ENCODE results near the gene PREX1. TPM values are rescaled to one million over a fixed set of nuclear protein-coding genes. Genes with fewer than 3 reads are reported as not detected.

The PREX1 gene
- polyA plus RNA-seq, 3 donors, result 12.2 to 16.7 (median 14.1) TPM

DNA sequence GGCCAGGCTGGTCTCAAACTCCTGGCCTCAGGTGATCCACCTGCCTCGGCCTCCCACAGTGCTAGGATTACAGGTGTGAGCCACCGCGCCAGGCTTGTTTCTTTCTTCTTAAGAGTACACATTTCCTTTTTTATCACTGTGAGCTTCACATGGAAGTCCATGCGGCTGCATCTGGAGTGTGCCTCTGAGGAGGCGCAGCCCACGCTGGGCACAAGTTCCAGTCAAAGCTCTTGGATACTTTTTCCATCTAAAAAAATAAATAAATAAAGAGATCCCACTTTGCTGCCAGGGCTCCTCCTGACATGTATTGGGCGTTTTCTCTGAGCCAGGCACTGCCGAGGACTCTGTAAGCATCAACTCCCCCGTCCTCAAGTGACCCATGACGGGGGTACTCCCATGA lies 123.0 kb downstream of the PREX1 start:
- no peak for DNase-seq (ENCODE audit: extremely low read depth in 1 of 11, low read depth in 9 of 11, low spot score in 4 of 11)

DNA sequence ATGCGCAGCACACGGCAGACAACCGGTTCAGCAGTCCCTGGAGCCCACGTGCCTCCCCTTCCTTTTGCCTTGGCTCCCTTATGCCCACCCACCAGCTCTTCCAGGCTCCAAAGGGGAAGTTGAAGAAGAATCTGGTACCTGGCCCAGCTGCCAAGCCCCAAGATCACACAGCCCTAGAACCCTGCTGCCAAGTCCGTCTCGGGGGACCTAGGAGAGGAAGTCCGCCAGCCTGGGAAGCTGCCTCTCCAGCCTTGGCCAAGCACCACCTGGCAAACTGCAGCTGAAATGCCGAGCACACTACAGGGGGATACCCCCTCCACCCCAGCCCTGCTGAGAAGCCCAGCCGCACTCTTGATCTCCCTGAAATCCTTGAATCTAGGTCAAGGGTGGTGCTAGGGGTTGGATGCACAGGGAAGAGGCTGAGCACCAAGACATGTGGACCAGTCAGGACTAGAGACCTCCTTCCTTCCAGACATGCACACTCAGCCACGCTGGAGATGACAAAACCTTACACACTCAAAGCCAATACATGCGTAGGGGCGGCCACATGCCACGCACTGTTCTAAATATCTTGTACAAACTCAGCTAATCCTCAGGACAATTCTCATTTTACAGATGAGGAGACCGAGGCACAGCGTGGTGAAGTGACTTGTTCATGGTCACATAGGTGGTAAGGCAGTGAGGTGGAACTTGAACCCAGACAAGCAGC lies 124.1 kb downstream of the PREX1 start:
- DNase-seq (ENCODE audit: extremely low read depth in 1 of 11, low read depth in 9 of 11, low spot score in 4 of 11), result no peak

DNA sequence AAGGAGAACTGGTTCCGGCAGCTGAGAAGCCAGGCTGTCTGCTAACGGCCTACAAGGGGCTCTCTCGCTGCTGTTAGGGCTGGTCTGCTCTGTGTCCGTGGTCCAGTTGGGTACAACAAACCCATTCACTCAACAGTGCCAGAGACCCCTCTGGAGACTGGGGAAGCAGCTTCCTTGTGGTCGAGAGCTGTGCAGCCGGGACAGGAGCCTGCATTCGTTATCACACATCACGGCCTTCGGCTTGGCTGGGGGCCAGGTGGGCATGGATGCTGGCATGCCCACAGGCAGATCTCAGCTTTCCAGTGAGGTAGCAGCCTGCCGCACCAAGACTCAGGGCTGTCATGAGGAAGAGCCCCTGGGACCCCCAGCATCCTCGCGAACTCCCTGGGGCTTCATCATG lies 124.7 kb downstream of the PREX1 start:
- DNase-seq (ENCODE audit: extremely low read depth in 1 of 11, low read depth in 9 of 11, low spot score in 4 of 11), result no peak

DNA sequence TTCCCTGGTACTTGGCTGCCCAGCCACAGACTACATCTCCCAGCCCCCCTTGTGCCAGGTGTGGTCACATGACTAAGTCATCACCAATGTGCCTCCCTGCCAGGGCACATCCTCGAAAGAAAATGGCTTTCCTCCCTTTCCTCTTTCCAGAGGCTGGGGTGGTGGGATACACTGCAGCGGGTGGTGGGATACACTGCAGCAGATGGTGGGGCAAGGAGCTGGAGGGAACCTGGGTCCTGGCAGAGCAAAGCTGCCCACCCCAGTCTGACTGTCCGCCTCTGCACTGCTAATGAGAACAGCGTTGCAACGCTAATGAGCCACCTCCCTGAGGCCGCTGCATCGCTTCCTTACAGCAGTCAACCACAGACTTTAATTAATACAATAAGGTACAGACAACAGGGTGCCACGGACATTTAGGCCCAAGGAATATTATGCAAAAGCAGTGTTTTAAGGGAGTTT lies 125.3 kb downstream of the PREX1 start:
- DNase-seq (ENCODE audit: extremely low read depth in 1 of 11, low read depth in 9 of 11, low spot score in 4 of 11), result no peak

DNA sequence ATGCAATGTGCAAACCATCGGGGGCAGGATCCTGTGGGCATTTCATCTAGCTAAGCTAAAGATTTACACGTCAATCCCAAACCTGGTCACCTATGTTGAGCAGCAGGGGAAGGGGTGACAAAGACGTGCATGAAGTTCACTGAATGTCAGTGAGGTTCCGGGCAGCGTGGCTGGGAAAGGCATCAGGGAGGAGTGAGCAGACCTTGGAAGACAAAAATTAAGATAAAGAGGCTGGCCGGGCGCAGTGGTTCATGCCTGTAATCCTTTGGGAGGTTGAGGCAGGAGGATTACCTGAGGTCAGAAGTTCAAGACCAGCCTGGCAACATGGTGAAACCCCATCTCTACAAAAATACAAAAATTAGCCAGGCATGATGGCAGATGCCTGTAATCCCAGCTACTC lies 126.1 kb downstream of the PREX1 start:
- no peak for DNase-seq (ENCODE audit: extremely low read depth in 1 of 11, low read depth in 9 of 11, low spot score in 4 of 11)

DNA sequence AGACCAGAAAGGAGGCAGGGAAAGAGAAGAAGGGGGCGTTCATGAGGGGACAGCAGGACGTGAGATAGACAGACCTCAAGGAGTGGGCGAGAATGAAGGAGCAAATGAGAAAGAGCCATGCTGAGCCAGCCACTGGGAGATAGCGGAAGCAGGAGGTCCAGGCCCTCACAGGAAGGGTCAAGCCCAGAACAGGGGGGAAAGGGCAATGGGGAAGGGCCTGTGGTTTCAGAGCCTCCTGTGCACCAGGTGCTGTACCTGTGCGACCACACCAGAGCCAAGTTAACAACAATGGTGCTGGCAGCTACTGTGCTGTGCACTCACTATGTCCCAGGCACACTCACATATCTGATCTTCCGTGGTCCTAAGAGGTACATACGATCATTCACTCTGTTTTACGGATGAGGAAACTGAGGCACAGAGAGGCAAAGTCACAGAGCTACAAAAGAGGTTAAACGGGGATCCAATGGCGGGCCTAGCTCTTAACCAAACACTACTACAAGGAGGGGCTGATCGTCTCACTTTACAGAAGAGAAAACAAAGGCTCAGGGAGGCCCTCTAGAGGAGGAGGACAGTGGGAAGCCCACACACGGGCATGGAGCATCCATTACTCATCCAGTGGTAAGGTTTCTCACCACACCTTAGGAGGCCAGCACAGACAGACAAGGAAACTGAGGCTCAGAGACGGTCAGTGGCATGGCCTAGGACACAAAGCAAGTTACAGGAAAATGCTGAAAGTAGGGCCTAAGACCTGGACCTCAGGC lies 129.1 kb downstream of the PREX1 start:
- DNase-seq (ENCODE audit: extremely low read depth in 1 of 11, low read depth in 9 of 11, low spot score in 4 of 11), result no peak

DNA sequence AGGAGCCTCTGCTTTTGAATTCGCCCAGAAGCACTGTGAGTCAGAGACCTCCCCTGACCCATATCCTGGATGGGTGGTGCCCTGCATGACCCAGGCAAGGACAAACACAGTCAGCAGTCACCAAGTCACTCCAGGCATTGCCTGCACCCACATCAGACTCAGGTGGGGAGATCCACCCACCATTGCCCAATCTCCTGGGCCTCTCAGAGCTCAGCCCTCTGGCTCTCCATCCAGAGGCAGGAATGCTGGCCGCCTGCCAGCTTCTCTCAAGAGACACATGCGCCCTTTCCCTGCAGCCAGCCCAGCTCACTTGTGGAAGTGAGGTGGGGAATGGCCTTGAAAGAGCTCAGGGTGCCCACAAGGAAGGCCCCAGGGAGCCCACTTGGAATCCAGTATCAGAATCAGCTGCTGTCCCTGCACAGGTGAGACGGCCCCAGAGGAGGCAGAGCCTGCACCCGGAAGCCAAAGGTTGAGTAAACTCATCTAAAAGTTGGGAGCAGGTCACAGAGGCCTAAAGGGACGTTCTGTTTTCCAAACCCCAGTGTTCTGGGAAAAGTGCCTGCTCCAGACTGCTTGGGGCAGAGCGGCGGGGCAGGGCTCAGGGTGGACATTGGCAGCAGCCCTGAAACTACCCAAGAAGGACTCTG lies 129.8 kb downstream of the PREX1 start:
- DNase-seq (ENCODE audit: extremely low read depth in 1 of 11, low read depth in 9 of 11, low spot score in 4 of 11), result peak in 5 of 11 donors; percentile 17 to 77 (median 42)

DNA sequence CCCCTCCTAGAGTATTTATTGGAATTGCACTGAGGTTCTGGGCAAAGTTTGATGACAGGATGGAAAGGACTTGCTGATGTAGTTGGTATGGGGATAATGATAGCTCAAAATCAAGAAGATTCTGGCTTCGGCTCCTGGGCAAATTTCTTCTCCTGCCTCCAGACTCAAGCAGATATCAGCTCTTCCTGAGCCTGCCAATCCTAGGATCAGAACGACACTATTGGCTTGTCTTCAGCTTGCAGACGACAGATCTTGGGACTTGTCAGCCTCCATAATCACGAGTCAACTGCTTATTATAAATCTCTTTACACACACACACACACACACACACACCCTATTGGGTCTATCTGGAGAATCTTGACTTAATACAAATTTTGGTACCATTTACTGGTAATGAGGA lies 131.1 kb downstream of the PREX1 start:
- no peak for DNase-seq (ENCODE audit: extremely low read depth in 1 of 11, low read depth in 9 of 11, low spot score in 4 of 11)

DNA sequence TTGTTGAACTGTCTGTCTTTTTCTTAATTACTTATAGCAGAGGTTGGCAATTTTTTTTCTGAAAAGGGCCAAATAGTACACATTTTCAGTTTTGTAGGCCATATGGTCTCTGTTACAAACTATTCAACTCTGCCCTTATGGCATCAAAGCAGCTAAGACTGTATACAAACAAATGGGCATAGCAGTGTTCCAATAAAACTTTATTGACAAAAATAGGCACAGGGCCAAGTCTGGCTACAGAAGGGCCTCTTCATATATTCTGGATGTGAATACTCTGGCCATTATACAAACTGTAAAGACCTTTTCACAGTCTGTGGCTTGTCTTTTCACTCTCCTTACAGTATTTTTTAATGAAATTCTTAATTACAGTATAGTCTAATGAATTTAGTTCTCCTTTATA lies 132.1 kb downstream of the PREX1 start:
- no peak for DNase-seq (ENCODE audit: extremely low read depth in 1 of 11, low read depth in 9 of 11, low spot score in 4 of 11)

DNA sequence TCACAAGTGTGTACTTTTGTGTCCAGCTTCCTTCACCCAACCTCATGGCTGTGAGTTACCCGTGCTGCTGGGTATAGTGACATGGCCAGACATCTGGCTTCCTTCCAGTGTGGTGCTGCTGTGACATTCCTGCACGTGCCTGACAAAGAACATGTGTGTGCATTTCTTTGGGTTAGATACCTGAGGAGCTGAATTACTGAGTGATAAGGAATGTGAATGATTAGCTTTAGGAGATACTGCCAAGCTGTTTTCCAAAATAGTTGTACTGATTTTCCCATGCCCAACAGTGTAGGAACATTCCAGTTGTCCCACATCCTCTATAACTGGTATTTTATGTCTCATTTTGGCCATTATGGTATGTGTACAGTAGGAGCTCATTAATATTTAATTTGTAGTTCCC lies 132.5 kb downstream of the PREX1 start:
- no peak for DNase-seq (ENCODE audit: extremely low read depth in 1 of 11, low read depth in 9 of 11, low spot score in 4 of 11)

DNA sequence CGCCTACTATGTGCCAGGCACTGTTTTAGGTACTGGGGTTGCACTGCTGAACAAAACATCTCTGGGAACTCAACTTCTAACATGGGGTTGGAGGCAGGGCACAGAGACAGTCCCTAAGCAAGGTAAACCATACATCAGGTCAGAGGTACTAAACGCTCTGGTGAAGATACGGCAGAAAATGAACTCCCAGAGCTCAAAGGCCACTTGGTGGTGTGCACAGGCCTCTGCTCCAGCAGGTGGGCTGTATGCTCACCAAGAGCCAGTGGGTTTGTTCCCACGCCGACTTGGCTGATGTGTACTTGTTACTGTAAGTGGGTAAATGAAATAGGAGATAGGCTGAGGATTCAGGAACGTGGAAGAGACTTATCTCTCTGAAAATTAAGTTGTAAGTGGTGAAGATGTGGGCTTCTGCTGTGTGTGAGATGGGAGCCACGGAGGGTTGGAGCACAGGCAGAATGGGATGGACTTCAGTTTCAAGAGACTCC lies 133.4 kb downstream of the PREX1 start:
- DNase-seq (ENCODE audit: extremely low read depth in 1 of 11, low read depth in 9 of 11, low spot score in 4 of 11), result no peak

DNA sequence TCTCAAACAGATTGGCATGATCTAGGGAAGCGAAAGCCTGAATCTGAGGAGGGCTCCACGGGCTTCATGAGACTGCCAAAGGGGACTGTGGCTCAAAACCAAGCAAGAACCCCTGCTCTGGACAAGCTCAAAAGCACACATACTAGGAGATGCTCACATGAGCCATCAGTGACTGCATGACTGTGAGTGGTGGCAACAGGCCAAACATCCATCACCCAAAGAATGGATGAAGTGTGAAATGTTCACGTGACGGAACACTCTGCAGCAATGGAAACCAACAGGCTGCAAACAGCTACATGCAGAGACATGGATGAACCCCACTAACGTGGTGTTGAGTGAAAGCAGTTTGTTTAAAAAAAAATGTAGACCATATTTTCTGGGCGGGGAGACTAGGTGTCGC lies 136.3 kb downstream of the PREX1 start:
- DNase-seq (ENCODE audit: extremely low read depth in 1 of 11, low read depth in 9 of 11, low spot score in 4 of 11), result no peak

DNA sequence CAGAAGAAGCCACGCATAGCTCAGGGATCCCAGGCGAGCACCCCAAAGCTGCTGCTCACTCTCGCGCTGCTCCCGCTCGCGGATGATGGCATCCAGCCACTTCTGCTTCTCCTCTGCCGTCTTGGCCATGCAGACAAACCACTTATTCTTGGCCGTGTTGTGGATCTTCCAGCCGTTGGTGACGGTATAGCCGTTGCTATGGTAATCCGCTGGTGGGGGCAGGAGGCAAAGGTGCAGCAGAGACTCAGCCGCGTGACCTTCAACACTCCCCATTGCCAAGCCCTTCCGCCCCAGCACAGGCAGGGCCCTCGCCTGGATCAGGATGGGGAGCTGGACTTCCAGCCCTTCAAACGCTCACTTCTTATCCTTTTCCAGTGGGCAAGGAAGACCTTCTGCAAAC lies 136.9 kb downstream of the PREX1 start:
- no peak for DNase-seq (ENCODE audit: extremely low read depth in 1 of 11, low read depth in 9 of 11, low spot score in 4 of 11)

DNA sequence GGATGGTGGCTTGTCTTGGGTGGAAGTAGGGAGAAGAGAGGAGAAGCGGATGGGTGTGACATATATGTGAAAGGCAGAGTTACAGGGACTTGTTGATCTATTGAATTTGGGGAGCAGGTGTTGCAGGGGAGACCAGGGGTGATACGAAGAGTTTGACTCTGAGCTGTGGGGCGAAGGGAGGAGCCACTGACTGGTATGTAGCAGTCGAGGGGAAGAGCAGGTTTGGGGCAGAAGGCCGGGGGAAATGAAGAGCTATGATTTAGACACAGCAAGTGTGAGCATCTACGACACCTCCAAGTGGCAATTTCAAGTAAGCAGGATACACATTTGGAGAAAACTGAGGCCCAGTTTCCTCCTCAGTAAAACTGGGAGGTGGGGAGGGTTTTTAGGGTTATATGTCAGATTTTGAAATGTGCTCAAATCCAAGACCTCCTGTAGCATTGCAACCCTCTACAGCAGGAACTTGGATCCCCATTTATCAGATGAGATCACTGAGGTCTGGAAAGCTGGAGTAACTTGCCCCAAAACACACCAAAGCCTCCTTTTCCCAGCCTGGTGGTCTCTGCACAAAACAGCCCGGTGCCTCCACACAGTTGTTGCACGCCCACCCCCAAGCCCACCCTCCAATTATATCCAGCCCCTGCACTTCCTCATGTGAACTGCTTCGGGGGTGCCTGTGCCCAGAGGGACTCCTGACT lies 137.8 kb downstream of the PREX1 start:
- no peak for DNase-seq (ENCODE audit: extremely low read depth in 1 of 11, low read depth in 9 of 11, low spot score in 4 of 11)

DNA sequence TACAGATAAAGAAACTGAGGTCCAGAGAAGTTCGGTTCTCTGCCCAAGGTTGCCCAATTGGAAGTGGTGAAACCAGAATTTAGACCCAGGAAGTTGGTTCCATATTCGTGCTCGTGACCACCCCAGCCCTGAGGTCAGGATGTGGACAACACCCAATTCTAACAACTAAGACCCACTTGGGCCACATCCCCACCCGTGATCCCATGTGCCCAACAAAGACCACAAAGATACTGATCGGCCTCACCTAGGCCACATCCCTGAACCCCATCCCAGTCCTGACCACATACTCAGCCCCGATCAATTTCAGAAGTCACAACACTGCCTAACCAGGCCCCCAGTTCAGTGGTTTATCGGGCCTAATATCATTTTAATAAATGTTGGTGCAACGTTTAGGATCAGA lies 138.4 kb downstream of the PREX1 start:
- DNase-seq (ENCODE audit: extremely low read depth in 1 of 11, low read depth in 9 of 11, low spot score in 4 of 11), result no peak

DNA sequence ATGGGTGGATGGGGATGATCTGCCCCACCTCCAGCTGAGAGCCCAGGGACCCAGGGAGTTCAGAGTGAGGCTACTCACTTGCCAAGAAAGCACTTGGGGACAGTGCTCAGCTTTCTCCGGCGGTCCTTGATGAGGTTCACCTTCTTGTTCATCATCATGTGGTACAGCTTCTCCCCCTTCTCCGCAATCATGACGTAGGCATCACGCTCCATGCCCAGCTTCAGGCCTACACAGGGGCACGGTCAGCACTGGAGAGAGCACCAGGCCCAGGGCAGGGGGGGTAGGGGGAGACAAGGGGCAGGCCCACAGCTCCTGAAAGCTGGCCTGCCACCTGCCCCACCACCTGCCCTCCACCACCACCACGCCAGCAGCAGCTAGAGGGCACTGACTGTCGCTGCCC lies 139.2 kb downstream of the PREX1 start:
- no peak for DNase-seq (ENCODE audit: extremely low read depth in 1 of 11, low read depth in 9 of 11, low spot score in 4 of 11)

DNA sequence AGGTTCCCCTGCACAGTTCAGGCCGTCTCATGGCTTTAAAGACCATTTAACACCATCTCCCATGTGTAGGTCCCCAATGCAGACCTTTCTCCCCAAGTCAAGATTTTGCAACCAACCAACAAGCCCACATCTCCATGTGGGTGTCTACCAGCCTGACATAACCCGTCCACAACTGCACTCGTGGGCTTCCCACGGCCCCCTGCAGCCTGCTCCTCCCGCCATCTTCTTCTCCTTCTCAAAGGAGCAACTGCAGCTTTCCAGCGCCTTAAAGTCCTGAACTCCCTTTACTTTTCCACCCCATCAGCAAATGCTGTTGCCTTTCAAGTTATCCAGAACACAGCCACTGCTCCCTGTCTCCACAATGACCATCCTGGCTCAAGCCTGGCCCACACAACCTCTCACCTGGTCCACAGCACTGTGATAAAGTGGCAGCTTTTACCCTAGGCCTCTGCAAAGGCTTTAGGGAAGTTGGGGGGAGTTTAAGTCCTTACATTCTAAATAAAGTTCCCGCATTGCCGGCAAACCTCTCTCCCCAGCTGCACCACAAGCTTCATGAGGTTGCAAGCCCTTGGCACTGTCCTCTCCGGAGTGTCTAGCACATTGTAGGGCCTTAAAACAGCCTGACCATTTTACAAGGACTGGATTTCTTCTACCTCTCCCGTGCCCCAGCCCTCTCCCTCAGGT lies 140.5 kb downstream of the PREX1 start:
- DNase-seq (ENCODE audit: extremely low read depth in 1 of 11, low read depth in 9 of 11, low spot score in 4 of 11), result no peak

DNA sequence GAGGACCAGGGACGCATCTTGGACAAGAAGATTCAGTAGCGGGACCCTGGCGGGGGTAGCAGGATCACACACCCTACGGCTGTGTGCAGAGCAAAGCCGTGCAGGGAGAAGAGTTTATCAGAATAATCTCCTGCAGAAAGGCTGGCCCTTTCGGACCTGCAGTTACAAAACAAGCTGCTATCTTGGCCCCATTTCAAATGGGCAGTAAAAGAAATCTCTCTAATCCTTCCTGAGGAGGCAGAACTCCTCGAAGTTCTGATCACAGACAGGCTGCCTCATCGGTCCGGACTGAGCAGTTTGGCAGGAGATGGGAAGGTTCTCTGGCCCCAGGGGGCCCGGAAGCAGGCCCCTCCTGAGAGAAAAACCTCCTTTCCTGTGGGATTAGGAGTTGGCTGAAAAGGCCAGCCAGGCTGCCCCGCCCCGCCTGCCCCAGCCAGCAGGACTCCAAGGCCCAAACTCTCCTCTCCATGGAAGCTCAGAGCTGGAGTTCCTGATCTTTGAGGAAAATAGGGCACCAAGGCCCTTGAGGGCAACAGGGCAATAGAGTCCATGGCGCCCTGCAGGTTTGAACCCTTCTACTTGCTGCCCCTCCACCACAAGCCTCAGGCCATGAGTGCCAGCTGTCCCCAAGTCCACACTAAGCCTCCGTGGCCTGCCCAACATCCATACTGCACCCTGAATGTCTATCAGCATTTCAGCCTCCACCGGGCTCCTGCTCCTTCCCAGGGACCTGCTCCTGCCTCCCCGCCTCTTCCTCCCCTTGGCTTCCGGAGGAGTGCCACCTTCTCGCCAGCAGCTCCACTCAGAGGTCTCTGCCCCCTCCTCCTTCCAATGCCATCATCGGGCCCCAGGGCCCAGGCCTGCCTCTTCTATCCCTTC lies 141.3 kb downstream of the PREX1 start:
- no peak for DNase-seq (ENCODE audit: extremely low read depth in 1 of 11, low read depth in 9 of 11, low spot score in 4 of 11)
